ENCODE results near the gene SETD1A. TPM values are rescaled to one million over a fixed set of nuclear protein-coding genes. Genes with fewer than 3 reads are reported as not detected.

SETD1A gene
- total RNA-seq, 1 donor from 2014 or later: 18.0 TPM

DNA sequence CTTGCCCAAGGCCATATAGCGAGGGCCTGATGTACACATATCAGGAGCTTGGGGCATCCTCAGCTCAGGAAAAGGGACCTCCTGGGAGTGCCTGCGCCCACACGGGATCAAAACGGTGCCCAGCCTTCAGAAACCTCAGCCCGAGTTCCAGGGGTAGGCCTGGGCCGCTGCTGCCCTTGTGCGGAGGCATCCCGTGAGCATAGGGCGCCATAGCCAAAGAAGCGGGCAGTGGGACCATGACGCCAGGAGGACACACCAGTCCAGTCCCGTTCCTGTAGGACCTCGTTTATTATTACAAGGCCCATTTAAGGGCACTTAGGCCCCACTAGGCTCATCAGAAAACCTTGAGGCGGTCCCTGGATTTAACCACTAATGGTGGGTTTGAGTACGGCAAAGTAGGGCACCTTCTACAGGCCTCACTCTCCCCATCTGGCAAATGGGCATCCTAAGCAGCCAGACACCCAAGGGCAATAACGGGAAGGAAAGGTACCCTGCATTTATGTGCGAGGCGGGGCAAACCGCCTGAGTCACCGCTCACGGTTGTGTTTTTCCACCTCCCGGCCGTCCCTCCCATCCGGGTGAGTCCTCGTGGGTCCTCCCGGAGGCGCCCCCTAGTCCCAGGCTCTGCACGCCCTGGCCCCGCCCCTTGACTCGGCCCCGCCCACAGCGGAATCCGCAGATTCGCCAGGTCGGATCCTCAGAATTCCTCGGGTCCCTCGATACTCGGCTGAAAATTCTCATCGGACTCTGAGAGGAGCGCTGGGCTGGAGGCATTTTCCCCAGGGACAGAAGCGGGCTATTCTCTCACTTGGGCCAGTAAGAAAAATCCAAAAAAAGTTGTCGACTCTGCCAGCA is 726 bp upstream of the SETD1A start:
- Mint-ChIP-seq H3K36me3 (ENCODE audit: low read depth) (peaks cover 14% of the 10 kb centered on the region), H3K9me3 (ENCODE audit: low read depth) (no peaks in the 10 kb centered on the region), H3K4me1 (ENCODE audit: low read depth) (peaks cover 27% of the 10 kb centered on the region), H3K4me3 (ENCODE audit: unreplicated experiment) (peak overlapping the region; percentile 92), H3K27me3 (ENCODE audit: low read depth) (no peaks in the 10 kb centered on the region), H3K27ac (ENCODE audit: unreplicated experiment) (peak overlapping the region; percentile 99)
- DNase-seq (ENCODE audit: low spot score): no peak
- TF ChIP-seq, protein P1, sequence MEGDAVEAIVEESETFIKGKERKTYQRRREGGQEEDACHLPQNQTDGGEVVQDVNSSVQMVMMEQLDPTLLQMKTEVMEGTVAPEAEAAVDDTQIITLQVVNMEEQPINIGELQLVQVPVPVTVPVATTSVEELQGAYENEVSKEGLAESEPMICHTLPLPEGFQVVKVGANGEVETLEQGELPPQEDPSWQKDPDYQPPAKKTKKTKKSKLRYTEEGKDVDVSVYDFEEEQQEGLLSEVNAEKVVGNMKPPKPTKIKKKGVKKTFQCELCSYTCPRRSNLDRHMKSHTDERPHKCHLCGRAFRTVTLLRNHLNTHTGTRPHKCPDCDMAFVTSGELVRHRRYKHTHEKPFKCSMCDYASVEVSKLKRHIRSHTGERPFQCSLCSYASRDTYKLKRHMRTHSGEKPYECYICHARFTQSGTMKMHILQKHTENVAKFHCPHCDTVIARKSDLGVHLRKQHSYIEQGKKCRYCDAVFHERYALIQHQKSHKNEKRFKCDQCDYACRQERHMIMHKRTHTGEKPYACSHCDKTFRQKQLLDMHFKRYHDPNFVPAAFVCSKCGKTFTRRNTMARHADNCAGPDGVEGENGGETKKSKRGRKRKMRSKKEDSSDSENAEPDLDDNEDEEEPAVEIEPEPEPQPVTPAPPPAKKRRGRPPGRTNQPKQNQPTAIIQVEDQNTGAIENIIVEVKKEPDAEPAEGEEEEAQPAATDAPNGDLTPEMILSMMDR (IDR thresholded peaks at IDR 0.05): peak; percentile 72

DNA sequence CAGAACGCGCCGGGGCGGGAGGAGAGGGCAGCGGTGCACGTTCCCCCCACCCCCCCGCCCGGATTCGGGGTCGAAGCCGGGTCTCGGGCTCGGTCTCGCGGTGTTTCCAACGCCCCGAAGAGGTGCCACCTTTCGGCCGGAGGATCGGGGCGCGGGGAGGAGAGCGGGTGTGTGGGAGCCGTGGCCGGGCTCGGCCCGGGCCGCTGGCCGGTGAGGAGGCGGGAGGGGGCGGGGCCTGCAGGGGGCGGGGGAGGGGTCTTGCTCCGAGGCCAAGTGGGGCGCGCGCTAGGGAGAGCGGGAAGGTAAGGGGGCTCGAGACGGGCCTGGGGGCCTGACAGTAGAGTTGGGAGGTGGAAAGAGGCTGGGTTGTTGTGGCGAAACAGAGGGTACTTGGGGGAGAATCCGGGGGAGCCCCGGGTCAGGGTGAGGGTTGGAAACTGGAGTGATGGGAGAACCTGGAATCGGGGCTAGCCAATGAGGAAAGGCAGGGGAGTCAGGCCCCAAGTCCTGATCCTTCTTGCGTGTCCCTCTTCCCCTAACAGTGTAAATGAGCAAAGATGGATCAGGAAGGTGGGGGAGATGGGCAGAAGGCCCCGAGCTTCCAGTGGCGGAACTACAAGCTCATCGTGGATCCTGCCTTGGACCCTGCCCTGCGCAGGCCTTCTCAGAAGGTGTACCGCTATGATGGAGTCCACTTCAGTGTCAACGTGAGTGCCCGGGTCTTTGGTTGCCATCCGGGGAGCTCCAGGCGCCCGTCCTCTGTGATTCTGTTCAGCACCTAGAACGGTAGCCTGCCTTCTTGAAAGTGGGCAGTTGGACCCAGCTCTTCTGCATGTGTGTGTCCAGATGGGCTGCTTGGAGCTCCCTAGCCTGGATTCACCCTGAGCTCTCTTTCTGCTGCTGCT is 873 bp downstream of the SETD1A start:
- Mint-ChIP-seq H3K27ac (ENCODE audit: unreplicated experiment) (peak overlapping the region; percentile 90), H3K36me3 (ENCODE audit: low read depth) (peaks cover 22% of the 10 kb centered on the region), H3K27me3 (ENCODE audit: low read depth) (no peaks in the 10 kb centered on the region), H3K9me3 (ENCODE audit: low read depth) (no peaks in the 10 kb centered on the region), H3K4me3 (ENCODE audit: unreplicated experiment) (peak overlapping the region; percentile 88), H3K4me1 (ENCODE audit: low read depth) (peaks cover 22% of the 10 kb centered on the region)
- TF ChIP-seq, protein P1 (IDR thresholded peaks at IDR 0.05): peak; percentile 16
- DNase-seq (ENCODE audit: low spot score): no peak

DNA sequence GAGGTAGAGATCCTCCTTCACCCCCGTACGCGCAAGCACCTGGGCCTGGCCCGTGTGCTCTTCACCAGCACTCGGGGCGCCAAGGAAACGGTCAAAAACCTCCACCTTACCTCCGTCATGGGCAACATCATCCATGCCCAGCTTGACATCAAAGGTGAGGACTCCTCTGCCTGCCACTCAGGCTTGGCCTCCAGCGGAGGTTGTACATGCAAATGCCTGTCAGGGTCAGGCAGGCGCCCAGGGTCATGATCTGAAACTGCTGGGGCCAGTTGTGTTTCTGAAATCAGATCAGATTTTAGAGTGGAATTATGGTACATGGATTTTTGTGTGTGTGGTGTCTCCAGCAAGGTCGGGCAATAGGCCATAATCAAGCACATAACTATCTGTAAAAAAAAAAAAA is 3.8 kb downstream of the SETD1A start:
- Mint-ChIP-seq H3K36me3 (ENCODE audit: low read depth) (peaks cover 36% of the 10 kb centered on the region), H3K27me3 (ENCODE audit: low read depth) (no peaks in the 10 kb centered on the region), H3K27ac (ENCODE audit: unreplicated experiment) (no peak overlapping the region), H3K4me1 (ENCODE audit: low read depth) (peaks cover 15% of the 10 kb centered on the region), H3K9me3 (ENCODE audit: low read depth) (no peaks in the 10 kb centered on the region), H3K4me3 (ENCODE audit: unreplicated experiment) (no peak overlapping the region)
- DNase-seq (ENCODE audit: low spot score): no peak
- TF ChIP-seq, protein P1 (IDR thresholded peaks at IDR 0.05): no peak

DNA sequence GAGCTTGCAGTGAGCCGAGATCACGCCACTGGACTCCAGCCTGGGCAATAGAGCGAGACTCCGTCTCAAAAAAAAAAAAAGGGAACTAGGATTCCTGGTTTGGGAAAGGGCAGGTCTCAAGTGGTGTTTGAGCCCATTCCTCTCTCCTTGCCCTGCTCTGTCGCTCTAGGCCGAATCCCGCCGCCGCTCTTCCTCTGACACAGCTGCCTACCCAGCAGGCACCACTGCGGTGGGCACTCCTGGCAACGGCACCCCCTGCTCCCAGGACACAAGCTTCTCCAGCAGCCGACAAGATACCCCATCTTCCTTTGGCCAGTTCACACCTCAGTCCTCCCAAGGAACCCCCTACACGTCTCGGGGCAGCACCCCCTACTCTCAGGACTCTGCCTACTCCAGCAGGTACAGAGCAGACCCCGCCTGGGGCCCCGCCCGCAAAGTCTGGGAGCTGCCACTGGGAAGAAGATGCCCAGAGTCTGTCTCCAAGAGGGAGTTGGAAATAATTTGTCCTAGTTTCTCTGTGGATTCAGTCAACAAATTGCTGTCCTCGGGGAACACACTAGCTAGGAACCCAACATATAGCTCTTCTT is 6.5 kb downstream of the SETD1A start:
- peaks cover 7% of the 10 kb centered on the region for H3K4me1 Mint-ChIP-seq (ENCODE audit: low read depth)
- no peaks in the 10 kb centered on the region for H3K9me3 Mint-ChIP-seq (ENCODE audit: low read depth)
- DNase-seq (ENCODE audit: low spot score): no peak
- no peak overlapping the region for H3K27ac Mint-ChIP-seq (ENCODE audit: unreplicated experiment)
- no peak overlapping the region for H3K4me3 Mint-ChIP-seq (ENCODE audit: unreplicated experiment)
- TF ChIP-seq, protein P1 (IDR thresholded peaks at IDR 0.05): no peak
- H3K36me3 Mint-ChIP-seq (ENCODE audit: low read depth): peaks cover 51% of the 10 kb centered on the region
- no peaks in the 10 kb centered on the region for H3K27me3 Mint-ChIP-seq (ENCODE audit: low read depth)
